HG03354 (cell line): Measurements from ENCODE around the gene KCNJ6.
"Not testable (repeated sequence)": the region's sequence is repeated elsewhere in the genome, so short reads cannot be mapped to it uniquely, and the experiment has no call there.

Experiments used
- ATAC-seq: cut with Tn5 transposase; IDR thresholded peaks from one replicate; pipeline ENCODE4 v1.9.1; 2021; ENCODE audit warnings: mild to moderate bottlenecking; ENCODE audit not compliant: unreplicated experiment, poor library complexity, severe bottlenecking

KCNJ6 gene, protein sequence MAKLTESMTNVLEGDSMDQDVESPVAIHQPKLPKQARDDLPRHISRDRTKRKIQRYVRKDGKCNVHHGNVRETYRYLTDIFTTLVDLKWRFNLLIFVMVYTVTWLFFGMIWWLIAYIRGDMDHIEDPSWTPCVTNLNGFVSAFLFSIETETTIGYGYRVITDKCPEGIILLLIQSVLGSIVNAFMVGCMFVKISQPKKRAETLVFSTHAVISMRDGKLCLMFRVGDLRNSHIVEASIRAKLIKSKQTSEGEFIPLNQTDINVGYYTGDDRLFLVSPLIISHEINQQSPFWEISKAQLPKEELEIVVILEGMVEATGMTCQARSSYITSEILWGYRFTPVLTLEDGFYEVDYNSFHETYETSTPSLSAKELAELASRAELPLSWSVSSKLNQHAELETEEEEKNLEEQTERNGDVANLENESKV

DNA sequence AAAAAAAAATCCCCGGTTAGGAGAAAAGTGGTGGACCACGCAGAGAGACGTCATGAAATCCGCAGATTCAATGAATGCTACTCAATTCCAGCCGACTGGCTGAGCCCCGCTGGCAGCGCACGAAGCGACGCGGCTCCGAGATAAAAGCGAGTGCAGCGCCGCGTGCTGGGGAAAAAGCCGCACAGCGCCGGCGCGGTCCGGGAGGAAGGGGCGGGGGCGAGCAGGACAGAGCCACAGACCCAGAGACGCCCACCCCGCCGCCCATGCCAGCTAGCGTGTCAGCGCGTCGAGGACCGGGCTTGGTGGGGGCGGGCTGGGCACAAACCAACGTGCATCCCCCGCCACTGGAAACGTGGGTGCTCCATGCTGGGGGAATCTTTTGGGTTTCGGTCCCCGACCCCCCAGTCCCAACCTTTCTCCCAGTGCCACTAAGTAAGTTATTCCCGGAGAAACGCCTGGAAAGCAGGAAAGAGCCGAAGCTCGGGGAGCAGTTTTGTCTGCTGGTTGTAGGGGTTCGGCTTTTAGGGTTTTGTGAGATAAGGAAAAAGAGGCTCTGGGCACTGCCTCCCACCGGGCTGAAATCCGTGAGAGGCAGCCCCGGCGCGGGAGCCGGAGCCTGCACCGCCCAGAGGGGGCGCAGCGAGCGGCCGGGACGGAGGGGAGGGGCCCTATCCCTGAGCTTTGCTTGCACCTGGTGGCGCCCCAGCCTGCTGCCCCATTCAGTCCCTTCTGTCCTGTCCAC is at the start of gene KCNJ6:
Gene KCNJ6, minus strand, starts transcription at position 148 of the 742 bp plus-strand sequence. CDS start 75,775 bp downstream, outside the sequence.
- ATAC-seq = no peak

DNA sequence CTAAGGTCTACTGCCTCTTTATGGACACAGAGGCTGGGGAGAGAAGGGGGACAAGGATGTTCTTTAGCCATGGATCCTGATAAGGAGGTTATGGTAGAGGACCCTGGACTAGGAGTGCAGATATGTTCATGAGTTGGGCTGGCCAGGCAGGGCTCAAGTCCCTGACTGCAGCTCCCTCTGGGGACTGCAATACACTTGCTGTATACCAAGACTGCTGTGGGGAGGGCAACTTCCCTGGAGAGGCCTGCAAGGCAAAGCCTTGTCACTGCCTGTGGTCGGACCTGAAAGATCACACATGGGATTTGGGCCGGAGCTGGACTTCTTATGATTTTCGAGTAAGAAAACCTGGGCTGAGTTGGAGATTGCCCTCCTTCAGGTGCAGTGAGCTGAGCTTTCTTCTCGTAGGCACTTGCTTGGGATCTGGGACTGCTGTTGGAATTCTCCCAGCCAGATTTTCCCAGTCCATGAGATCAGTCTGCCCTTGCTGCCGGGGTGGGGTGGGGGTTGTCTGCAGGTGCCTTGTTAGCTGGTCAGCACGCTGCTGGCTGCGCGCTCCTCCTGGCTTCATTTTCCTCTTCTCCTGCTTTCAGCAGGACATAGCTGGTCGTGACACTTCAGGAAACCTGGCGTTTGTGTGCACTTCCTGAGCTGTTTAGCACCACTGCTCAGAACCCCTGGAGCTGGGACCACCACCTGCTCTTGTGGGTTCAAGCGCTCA is 49.0 kb upstream of the KCNJ6 start:
- no peak for ATAC-seq

DNA sequence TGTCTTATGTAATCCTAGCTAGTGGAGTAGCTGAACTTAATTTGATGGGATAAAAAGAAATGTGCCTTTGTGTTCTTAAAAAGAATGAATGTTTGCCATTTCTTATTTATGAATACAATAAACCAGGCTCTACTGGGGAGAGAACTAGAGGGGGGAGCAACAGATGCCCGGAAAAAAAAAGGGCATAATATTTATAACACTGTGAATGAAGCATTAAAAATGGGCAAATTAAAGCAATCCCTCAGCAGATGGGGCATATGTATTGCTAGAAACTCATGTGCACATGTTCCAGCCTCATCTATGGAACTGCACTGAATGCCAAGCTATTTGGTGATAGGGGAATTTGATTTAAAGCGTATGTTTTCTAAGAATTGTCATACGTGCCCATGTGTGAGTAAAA is 42.3 kb upstream of the KCNJ6 start:
- ATAC-seq = no peak

DNA sequence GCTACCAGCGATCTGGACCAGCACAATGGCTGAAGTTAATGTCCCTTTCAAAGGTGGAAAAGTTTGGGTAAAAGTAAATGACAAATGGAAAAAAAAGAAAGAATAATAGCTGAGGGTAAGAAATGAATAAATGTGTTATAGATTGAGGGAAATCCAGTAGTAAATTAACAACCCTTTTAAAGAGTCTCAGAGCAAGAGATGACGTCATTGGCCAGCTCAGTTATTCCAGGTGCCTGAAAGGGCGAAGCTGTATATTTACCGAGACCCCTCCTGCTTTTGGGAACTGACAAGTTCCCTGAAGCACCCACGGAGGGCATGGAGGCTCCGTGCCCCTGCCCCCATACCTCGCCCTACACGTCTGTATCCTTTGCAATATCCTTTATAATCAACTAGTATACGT is 40.5 kb upstream of the KCNJ6 start:
- ATAC-seq = no peak

DNA sequence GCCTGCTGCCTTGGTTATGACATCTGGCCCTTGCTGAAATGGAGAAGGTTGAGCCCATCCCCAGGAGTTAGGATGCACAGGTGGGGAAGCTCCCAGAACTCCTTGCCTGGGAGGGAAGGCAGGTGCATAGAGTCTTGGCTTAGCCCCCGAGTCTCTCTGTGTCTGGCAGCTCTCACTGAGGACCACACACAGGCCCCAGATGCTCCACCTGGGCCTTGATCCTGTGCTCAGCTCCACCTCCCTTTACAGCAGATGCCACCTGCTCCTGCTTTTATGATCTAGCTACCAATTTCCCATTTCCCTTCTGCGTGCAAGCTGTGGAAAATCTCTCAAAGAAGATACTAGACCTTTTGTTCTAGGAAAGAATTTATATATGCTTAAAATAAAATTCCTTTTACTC is 28.8 kb upstream of the KCNJ6 start:
- ATAC-seq = no peak

DNA sequence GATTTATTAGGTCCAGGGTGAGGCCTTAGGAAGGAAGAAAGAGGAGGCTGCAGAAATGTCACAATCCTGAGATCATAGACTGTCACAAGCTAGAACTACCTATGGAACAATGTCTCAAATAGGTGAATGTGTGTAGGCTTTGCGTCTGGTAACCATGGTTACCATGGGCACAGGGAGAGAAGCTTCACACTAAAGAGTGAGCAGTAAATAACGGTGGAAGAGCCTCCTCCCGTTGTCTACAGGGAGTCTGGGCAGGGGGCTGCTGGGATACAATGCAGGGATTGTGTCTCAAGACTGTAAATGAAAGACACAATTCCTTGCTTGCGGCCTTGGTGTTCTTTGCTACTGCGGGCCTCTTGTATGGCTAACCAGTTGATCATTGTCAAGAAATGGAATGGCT is 28.2 kb upstream of the KCNJ6 start:
- ATAC-seq = no peak

DNA sequence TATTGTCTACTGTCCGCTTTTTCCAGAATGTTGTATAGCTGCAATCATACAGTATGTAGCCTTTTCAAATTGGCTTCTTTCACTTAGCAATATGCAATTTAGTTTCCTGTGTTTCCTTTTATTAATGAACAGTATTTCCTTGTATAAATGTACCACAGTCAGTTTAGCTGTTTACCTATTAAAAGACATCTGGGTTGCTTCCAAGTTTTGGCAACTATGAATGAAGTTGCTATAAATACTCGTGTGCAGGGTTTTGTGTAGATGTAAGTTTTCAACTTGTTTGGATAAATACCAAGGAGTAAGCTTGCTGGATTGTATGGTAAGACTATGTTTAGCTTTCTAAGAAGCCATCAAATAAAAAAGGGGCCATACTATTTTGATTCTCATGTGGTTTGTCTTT is 24.4 kb upstream of the KCNJ6 start:
- ATAC-seq = no peak

DNA sequence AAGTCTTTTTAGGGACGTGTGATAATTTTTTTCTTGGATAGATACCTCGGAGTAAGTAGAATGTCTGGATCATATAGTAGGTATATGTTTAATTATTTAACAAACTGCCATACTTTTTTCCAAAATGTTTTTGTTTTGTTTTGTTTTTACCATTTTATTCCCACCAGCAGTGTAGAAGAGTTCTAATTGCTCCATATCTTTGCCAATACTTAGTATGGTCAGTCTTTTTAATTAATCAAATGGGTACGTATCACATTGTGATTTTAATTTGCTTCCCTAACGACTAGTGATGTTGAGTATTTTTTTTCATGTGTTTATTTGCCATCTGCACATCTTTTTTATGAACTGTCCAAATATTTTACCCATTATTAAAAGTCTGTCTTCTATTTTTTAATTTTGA is 23.6 kb upstream of the KCNJ6 start:
- ATAC-seq = no peak

DNA sequence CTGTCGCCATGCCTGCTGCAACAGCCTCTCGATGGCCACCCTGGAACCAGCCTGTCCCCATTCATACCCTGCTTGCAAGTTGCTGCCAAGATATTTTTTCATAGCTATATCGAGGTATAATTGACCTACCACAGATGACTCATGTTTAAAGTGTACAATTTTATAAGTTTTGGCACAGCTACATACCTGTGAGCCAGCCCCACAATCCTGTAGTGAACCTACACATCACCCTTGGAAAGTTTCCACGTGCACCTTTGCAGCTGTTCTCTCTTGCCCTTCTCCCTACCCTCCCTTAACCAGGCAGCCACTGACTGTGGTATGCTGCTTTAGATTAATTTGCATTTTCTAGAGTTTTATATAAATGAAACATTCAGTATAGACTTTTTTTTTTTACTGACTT is 23.0 kb upstream of the KCNJ6 start:
- no peak for ATAC-seq

DNA sequence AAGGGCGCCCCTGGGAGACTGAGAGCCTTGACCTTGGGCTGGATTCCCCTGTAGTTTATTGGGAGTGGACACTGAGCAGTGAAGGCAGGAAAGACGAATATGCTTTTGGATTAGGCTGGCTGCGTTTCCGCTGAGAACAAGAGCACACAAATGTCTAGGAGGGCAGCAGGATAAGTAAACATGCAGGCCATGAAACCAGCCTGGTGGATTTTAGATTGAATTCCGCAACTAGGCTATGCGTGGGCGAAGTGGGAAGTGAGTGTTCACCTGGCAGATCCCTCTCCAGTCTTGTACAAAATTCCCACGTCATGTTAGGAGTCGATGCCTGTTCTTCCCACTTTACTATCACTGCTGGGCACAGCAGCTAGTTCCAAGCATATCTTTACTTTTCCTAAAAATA is 21.4 kb upstream of the KCNJ6 start:
- no peak for ATAC-seq

DNA sequence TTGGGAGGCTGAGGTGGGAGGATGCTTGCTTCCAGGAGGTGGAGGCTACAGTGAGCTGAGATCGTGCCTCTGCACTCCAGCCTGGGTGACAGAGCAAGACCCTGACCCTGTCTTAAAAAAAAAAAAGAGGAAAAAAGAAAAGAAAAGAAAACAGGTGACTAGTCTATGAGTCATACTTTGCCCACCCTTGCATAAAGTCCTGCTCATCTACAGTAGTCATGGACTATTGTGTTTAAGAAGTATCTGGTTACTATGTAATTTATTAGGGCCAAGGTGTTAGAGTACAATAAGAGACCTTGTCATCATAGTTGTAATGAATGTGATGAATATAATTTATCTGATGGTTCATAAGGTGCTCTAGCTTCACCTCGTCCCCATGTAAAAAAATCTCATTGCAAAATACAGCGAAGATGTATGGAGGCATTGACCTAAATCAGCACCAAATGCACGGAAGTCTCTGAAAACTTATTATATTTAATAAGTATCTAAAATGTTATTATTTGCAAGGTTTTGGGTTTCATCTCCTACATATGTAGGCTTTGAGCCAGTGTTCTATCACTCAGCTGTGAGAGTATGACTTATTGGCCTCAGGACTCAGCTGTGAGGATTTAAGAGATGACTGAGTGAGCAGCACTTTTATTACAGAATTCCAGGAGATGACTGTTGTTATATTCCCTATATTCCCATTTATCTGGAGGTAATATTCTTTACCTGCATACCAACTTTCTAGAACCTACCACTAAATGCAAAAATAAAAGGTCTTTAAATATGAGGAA is 19.9 kb upstream of the KCNJ6 start:
- no peak for ATAC-seq

DNA sequence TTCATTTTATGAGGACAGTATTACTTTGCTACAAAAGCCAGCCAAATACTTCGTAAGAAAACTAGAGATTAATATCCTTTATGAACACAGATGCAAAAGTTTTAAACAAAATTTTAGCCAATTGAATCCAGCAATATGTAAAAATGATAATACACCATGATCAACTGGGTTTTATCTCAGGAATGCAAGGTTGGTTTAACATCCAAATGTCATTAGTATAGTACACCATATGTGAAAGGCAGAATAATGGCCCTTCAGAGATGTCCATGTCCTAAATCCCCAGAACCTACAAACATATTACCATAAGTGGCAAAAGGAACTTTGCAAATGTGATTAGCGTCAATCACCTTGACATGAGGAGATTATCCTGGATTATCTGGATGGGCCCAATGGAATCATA is 16.7 kb upstream of the KCNJ6 start:
- no peak for ATAC-seq

DNA sequence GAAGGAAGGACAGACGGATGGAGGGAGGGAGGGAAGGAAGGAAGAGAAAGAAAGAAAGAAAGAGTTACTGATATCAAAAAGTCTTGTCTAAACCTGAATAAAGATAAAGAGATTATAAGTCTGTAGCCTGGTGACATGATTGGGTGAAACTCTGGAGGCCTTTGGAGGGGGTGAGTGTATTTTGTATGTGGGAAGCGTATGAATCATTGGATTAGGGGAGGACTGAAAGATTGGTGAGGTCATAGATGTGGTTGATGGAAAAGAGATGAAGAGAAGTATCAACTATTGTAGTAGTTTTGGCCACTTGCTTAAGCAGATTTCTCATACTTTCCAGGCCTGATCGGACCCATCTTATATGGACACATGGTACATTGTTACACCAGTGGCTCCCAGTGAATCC is 11.5 kb upstream of the KCNJ6 start:
- no peak for ATAC-seq

DNA sequence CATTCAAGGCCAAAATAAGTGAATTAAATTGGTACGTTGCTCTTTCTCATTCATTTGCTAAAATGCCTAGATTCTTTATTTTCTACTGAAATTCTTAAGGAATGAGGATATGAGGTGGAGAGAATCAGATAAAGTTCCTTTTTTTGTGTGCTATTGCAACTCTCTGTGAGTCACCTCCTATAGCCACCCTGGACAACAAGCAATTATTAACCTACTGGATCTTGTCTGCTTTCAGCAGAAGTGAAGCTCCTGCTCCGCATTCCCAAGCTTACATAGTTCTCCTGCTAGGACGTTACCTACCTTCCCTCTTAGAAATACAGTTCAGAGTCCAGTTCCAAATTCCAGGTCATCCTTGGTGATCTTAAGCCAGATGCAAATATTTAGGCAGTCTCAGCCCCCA is 4.8 kb upstream of the KCNJ6 start:
- no peak for ATAC-seq

DNA sequence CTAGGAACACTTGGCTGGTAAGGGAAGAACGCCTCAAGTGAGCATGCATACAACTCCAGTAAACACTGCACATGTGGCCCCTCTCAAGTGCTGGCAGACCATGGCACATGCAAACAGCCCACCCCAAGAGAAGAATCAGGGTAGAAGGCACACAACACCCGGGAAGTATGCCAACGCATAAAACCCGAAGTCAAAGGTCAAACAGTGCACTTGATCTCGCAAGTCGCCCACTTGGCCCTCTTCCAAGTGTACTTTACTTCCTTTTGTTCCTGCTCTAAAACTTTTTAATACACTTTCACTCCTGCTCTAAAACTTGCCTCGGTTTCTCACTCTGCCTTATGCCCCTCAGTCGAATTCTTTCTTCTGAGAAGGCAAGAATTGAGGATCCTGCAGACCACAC is 4.0 kb upstream of the KCNJ6 start:
- not testable (repeated sequence) for ATAC-seq

DNA sequence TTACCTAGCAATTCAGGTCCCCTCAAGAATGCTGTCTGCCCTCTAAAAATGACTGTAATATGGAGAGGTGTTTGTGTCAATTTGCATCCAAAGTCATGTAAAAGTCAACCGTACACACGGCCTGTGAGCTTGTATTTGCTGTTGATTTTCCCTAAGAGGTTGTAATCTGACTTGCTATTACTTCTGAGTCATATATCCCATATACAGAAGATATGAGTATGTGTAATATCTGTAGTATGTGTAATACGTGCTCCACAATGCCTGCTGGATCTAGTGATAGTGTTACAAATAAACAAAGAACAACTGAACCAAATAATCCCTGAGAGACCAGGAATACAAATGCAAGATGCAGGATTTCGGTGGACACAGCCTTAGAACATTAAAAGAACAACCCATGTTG is 1.4 kb upstream of the KCNJ6 start:
- no peak for ATAC-seq

DNA sequence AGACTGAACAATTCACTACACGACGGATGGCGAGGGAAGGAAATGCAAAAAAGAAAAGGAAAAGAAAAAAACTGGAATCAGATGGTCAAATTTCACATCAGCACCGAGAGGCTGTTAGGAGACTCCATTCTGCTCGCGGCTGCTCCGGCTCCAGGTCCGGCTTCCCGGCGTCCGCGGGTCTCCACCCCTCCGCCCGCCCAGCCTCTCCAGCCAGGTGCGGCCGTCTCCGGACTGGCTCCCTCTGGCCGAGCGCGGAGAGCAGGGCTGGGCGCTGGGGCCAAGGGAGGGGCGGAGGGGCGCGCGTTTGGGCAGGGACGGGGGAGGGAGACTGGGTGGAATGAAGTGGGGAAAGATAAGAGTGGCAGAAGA is 332 bp downstream of the KCNJ6 start:
- ATAC-seq = no peak

DNA sequence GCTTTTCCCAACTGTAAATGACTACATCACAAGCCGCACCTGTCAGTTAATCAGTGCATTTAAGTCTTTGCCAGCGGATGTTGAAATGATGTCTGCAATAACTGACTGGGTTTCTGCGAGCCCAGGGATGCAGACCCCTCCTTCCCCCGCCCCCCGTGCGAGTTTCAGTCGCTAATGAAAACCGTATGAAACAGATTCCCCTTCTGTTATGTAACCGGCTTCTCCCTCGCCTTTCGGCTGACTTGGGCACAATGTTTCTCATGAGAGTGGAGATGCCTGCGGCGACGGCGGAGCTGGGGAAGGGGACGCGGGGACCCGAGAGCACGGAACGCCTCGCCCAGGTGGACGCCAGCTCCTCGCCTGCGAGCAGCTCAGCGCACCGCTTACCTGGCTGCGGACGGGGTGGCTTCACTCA is 753 bp downstream of the KCNJ6 start:
- ATAC-seq = no peak

DNA sequence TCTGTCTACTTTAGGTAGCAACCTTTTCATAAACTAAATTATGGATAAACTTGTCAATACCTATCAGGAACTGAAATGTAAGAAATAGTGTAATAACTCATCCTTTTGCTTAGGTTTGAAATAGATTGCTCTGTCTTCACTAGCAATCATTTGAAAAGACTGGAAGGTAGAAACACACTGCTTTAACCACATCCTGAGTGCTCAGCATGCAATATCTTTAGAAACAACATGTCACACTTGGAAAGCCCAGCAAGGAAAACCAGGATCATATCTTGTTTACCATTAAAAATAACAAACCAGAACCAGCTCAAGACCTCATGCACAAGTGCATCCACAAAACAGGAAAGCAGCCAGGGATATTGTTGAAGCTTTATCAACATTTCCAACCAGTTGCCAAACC is 3.6 kb downstream of the KCNJ6 start:
- ATAC-seq = no peak

DNA sequence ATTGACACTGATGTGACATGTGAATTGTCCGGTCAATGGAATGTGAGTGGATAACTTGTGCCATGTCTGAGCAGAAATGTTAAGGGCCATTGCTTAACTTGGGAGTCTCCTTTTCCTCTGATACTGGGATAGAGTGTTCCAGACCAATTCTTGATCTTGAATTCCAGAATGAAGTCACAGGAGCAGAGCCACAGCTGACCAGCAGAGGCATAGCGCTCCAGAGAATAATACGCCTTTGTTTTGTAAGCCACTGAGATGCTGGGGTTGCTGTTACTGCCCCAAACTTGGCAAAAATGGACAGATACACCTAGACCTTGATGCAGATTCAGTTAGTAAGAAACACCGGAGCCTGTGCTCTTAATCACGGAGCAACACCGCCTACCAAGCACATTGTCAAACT is 6.3 kb downstream of the KCNJ6 start:
- no peak for ATAC-seq
